NT2/D1 (cell line): Measurements from ENCODE around the gene C1orf174.

Experiments used
- DNase-seq: peaks from one replicate; pipeline ENCODE4 v3.0.0-alpha.2; 2011; ENCODE audit warnings: low read depth, low spot score
- H3K27me3 ChIP-seq: 2 replicates; pipeline ENCODE4 v1.6.0; 2011; ENCODE audit warnings: mild to moderate bottlenecking; ENCODE audit not compliant: insufficient read length, insufficient read depth
- H3K36me3 ChIP-seq: 2 replicates; pipeline ENCODE4 v1.6.1; 2011; ENCODE audit warnings: mild to moderate bottlenecking, low read length, mixed read lengths; ENCODE audit not compliant: insufficient read depth, insufficient read length
- H3K4me1 ChIP-seq: 2 replicates; pipeline ENCODE4 v1.5.1; 2011; ENCODE audit not compliant: insufficient read depth, insufficient read length
- H3K4me3 ChIP-seq: 2 replicates; pipeline ENCODE4 v1.5.1; 2011; ENCODE audit warnings: low read depth; ENCODE audit not compliant: insufficient read length
- H3K9ac ChIP-seq: 2 replicates; pipeline ENCODE4 v1.6.0; 2011; ENCODE audit warnings: low read depth; ENCODE audit not compliant: insufficient read length
- H3K9me3 ChIP-seq: 2 replicates; pipeline ENCODE4 v1.5.1; 2011; ENCODE audit warnings: mild to moderate bottlenecking, low read length; ENCODE audit not compliant: insufficient read depth
- SUZ12 ChIP-seq: IDR thresholded peaks from 2 replicates; pipeline ENCODE4 v1.6.1; 2011; ENCODE audit not compliant: insufficient read length, insufficient read depth; ENCODE audit errors: extremely low read depth
- YY1 ChIP-seq: IDR thresholded peaks from 2 replicates; pipeline ENCODE4 v1.6.1; 2011; ENCODE audit not compliant: insufficient read length, insufficient read depth
- ZNF274 ChIP-seq: IDR thresholded peaks from 2 replicates; pipeline ENCODE4 v1.6.1; 2011; ENCODE audit warnings: mild to moderate bottlenecking, low read depth, low read length

The C1orf174 gene

DNA sequence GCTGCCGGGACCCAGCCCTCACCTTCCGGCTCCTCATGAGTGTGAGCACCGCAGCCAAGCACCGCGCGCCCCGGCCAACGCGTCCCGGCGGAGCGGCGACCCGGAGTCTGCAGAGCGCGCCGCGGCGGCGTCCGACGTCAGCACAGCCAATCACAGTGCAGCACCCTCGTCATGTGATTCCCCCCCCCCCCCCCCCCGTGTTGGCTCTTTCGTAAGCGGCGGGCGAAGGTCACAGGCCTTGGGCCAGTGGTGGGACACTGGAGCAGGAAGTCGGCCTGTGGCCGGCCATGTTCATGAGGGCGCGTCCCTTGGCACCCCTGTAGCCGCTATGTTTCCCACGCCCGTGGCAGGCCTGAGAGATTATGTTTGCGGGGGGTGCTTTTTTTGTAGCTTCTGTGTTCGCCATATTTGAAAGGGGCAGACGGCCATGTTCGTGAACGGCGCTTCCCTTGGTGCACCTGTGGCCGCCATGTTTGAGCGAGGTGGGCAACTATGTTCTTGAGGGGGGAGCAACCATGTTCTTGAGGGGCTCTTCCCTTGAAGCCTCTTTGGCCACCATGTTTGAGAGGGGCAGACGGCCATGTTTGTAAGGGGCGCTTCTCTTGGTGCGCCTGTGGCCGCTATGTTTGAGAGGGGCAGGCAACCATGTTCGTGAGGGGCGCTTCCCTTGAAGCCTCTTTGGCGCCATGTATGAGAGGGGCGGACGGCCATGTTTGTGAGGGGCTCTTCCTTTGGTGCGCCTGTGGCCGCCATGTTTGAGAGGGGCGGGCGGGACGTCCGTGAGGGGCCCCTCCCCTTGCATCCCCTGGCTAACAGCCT is at the start of gene C1orf174:
TSS of gene C1orf174 (minus strand) at position 123 of the 819 bp plus-strand sequence. CDS start at position 37, 86 bp downstream.
- peak within 1 kb of the TSS; percentile 88 for H3K4me3 ChIP-seq
- peak; percentile 98 for TF ChIP-seq YY1
- TF ChIP-seq ZNF274, result no peak
- H3K4me1 ChIP-seq, result peaks cover 11% of the 10 kb centered on the region
- peaks cover 8% of the 10 kb centered on the region; the same call in 1 of the 2 replicates for H3K9me3 ChIP-seq
- peak; percentile 88 for DNase-seq
- H3K9ac ChIP-seq, result peak within 1 kb of the TSS; percentile 97
- peaks cover 14% of the 10 kb centered on the region for H3K36me3 ChIP-seq
- H3K27me3 ChIP-seq, result no peaks in the 10 kb centered on the region

DNA sequence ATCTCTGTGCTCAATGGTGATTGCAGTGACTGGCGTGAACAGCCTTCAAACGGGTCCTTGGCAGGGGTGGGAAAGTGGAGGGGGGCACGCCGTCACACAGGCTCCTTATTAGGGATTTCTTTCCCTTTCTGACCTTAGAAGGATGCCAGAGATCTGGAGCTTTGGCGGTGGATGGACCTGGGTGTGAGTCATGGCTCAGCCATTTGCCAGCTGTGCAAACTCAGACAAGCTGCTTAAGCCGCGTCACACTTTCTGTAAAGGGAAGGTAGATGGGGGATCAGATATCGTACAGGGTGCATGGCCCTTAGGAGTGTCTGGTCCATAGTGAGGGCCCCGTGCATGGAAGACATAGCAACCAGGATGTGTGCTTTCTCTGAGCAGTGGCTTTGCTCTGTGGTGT is 48.3 kb upstream of the C1orf174 start:
- DNase-seq, result no peak

DNA sequence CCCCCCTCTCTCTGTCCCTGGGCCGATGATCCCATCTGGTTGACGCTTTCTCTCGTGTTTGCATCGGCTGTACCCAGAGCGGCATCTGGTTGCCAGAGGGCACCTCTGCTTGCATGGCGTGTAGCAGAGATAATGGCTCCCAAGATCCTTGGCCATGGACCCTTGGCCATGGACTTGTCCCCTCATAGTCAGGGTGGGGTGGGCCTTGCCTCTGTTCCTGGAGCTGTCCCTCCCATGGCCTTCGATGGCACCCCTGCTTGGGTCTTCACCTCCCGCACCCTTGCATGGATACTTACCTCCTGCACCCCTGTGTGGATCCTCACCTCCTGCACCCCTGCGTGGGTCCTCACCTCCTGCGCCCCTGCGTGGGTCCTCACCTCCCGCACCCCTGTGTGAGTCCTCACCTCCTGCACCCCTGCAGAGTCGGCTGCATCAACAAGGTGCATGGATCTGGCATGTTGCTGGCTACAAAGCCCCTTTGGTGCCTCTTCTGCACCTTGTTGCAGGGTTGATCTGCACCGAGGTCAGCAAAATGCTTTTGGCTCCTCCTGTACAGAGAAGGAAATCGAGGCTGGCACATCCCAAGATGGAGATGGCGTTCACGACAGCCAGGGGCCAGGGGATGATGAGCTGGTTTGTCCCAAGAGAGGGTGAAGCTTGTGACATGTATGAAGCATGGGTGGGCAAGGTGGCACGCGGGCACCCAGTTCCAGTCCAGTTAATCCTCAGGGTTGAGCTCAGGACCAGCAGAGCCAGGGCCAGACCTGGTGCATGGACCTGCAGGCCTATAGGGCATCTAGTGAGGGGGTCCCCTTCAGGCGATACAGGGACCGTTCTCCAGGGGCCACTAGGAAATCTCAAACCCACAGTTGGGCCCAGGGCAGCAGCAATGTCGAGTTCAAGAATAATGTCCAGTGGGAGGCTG is 46.1 kb upstream of the C1orf174 start:
- Histone ChIP-seq H3K27me3 (no peaks in the 10 kb centered on the region), H3K36me3 (no peaks in the 10 kb centered on the region), H3K4me1 (no peaks in the 10 kb centered on the region), H3K4me3 (no peak overlapping the region), H3K9ac (no peak overlapping the region), H3K9me3 (no peaks in the 10 kb centered on the region; the same call in none of the 2 replicates)
- no peak for DNase-seq
- TF ChIP-seq ZNF274, result no peak
- TF ChIP-seq YY1, result no peak
- TF ChIP-seq SUZ12, result no peak

More for the DNA sequence above, 48.3 kb upstream of the C1orf174 start:
- Histone ChIP-seq H3K27me3 (no peaks in the 10 kb centered on the region), H3K9me3 (no peaks in the 10 kb centered on the region; the same call in none of the 2 replicates), H3K36me3 (no peaks in the 10 kb centered on the region), H3K4me1 (no peaks in the 10 kb centered on the region), H3K4me3 (no peak overlapping the region), H3K9ac (no peak overlapping the region)
- TF ChIP-seq SUZ12 (no peak), ZNF274 (no peak), YY1 (no peak)

DNA sequence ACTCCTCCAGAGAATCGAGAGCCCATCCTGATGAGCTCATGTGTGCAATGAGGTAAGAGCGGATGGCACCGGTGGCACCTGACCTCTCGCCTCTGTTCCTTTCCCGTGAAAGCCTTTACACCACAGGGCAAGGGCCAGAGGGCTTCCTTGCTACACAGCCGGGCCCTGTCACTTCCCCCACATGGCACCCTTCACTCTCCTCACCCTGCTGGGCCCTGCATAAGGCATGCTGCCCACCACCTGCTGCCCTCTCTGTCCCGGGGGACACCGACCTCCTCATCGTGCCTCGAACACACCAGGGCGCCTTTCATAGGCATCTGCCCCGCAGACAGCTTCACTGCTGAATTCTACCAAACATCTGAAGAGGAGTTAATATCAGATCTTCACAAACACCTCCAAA is 45.1 kb upstream of the C1orf174 start:
- Histone ChIP-seq H3K9me3 (no peaks in the 10 kb centered on the region; the same call in none of the 2 replicates), H3K9ac (no peak overlapping the region), H3K4me3 (no peak overlapping the region), H3K27me3 (no peaks in the 10 kb centered on the region), H3K4me1 (no peaks in the 10 kb centered on the region), H3K36me3 (no peaks in the 10 kb centered on the region)
- TF ChIP-seq YY1 (no peak), ZNF274 (no peak), SUZ12 (no peak)
- DNase-seq, result no peak

DNA sequence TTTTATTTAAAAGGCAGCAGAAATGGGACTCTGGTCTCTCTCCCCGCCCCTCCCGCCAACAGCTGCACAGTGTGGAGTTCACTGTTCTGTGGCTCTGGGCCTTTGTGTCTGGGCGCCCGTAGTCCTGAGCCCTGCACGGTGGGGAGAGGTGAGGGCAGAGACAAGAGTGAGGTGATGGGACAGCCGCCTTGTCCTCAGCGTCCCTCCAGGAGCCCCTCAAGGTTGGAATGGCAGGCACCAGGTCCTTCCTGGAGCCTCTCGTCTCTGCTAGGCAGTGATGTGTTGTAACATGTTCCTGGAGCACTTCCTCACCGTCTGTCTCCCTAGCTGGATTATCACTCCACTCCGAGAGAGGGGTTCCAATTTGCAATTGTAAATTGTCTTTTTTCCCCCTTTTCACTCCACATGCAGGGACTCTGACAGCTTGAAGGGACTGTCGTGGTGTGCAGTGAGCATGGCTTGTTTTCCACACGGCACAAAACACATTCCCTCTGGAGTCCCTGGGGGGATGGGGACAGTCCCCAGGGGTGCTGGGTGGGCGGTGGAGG is 44.6 kb upstream of the C1orf174 start:
- H3K4me3 ChIP-seq, result no peak overlapping the region
- no peaks in the 10 kb centered on the region for H3K27me3 ChIP-seq
- no peak for DNase-seq
- H3K36me3 ChIP-seq, result no peaks in the 10 kb centered on the region
- no peaks in the 10 kb centered on the region for H3K4me1 ChIP-seq
- no peaks in the 10 kb centered on the region; the same call in 1 of the 2 replicates for H3K9me3 ChIP-seq
- TF ChIP-seq YY1 (no peak), SUZ12 (no peak), ZNF274 (no peak)
- no peak overlapping the region for H3K9ac ChIP-seq

DNA sequence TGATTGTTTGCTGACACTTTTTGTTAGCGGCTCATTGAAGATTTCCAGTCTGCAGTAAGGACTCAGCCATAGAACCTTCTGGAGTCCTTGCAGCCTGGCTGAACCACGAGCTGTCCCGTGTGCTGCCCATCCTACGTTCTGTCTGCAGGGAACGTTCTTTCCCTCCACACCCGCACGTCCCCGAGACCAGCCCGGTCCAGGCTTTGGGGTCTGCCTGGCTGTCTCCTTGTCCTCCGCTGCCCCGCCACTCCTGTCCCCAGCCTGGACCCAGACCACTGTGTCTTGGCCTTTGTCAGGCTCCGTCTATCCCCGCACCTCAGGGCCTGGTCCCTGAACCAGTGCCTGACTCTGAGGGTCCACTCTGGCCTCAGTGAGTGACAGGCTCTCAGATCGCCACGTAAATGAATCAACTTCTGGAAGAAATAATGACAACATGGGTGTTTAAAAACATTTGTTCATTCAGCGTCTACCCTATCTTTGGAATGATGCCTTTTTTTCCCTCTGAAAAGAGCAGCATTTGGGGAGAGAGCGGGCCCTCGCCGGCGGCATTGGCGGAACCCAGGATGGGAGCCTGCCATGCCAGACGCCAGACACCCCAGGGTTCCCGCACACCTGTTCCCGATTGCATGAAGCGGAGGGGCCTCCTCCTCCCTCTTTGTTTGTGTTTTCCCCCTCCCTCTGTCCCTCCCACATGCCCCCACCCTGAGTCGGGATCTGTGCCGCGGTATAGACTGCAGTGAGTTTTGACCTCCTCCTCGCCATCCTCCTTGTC is 43.9 kb upstream of the C1orf174 start:
- Histone ChIP-seq H3K4me1 (no peaks in the 10 kb centered on the region), H3K4me3 (no peak overlapping the region), H3K9me3 (no peaks in the 10 kb centered on the region), H3K36me3 (no peaks in the 10 kb centered on the region), H3K27me3 (no peaks in the 10 kb centered on the region), H3K9ac (no peak overlapping the region)
- no peak for TF ChIP-seq ZNF274
- no peak for TF ChIP-seq SUZ12
- TF ChIP-seq YY1, result no peak
- no peak for DNase-seq
